Dedifferentiated amniotic fluid mesenchymal stem cell (primary cell): ENCODE data around the gene GUSB.
"Not testable (repeated sequence)": the region's sequence is repeated elsewhere in the genome, so short reads cannot be mapped to it uniquely, and the experiment has no call there.

Source experiments
- DNase-seq: peaks from one replicate; pipeline ENCODE4 v3.0.0-alpha.2; 2016; ENCODE audit errors: extremely low spot score

GUSB gene

DNA sequence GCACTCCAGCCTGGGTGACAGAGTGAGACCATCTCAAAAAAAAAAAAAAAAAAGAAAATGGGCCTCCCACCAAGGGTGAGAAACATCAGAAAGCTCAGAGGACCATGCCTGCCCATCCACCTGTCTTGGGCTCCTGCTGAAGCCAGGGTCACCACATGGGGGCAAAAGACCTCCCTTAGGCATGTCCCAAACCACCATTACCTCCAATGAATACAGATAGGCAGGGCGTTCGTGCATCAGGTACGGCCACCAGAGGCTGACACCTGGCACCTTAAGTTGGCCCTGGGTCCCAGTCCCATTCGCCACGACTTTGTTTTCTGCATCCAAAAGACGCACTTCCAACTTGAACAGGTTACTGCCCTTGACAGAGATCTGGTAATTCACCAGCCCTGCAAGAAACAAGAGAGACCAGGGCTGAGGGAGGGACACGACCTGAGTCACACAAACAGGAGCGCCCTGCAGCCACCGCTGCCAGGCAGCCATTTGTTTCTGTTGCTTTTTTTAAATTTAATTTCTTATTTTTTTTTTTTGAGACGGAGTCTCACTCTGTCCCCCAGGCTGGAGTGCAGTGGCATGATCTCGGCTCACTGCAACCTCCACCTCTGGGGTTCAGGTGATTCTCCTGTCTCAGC is 6.1 kb downstream of the GUSB start:
- DNase-seq = no peak

- DNase-seq = no peak
These were observed 7.1 kb downstream of the GUSB start for GRCh38 chr7:65974876-65975275.

GRCh38 chr7:65974191-65974801 is 7.7 kb downstream of the GUSB start:
- DNase-seq = no peak

GRCh38 chr7:65972976-65973375 is 9.0 kb downstream of the GUSB start:
- no peak for DNase-seq

DNA sequence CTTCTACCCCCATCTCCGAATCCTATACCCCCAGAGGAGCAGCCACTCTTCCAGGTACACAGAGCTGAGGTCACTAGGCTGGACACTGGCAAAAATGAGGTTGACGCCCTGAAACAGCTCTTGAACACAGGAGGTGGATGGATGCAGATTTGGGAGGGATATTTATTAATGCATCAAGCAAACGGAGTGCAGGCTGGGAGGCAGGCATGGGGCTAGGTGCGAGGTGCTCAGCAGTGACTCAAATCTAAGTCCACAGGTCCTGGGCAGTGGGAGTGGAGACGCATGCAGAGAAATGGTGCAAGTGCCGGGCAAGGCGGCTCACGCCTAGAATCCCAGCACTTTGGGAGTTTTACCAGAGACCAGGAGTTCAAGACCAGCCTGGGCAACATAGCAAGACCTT is 11.0 kb downstream of the GUSB start:
- DNase-seq = no peak

DNA sequence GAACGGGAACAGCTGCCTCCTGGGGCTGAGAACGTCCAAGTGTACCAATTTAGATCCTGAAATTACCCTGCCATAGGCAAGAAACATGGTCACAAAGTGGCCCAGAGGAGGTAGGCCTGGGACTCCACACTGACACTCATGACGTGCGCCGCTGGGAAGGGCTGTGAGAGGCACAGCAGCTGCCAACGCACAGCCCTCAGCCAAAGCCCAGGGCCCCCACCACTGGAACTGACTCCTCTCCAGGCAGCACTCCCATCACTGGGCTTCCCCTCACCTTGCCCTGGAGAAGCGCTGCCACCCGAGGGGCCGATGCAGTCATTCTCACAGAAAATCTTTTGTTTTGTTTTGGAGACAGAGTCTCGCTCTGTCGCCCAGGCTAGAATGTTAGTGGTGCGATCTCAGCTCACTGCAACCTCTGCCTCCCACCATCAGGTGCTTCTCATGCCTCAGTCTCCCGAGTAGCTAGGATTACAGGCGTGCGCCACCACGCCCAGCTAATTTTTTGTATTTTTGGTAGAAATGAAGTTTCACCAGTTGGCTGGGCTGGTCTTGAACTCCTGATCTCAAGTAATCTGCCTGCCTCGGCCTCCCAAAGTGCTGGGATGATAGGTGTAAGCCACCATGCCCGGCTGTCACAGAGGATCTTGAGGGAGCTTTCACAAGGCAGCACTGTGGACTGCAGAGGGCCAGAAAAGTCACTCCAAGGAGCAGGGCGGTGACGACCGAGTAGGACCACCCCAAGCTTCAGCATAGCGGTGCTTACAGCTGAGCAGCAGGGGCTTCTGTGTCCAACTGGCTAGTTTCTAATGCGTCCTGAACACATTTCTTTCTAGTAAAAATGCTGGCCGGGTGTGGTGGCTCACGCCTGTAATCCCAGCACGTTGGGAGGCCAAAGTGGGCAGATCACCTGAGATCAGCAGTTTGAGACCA is 13.5 kb downstream of the GUSB start:
- DNase-seq = no peak

DNA sequence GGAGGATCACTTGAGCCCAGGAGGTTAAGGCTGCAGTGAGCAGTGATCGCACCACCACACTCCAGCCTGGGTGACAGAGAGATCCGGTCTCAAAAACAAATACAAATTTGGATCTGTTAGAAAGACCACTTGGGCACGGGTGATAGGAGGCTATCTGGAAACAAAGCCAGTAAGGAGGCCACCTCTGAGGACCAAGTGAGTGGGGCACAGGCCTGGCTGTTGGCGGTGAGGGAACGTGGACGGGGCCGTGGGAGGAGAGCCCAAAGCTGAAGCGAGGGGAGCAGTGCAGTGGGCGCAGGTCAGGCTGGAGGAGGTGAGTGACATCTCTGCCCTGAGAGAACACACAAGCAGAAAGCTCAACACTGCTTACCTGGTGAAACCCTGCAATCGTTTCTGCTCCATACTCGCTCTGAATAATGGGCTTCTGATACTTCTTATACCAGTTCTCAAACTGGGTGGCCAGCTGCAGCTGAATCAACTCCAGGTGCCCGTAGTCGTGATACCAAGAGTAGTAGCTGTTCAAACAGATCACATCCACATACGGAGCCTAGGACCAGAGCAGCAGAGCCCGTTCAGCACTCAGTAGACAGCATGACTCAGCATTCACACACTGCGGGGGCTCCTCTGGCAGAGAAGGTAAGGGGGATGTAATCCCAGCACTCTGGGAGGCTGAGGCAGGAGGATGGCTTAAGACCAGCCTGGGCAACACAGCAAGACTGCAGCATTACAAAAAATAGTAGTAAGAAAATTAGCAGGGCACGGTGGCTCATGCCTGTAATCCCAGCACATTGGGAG is 14.5 kb downstream of the GUSB start:
- no peak for DNase-seq

DNA sequence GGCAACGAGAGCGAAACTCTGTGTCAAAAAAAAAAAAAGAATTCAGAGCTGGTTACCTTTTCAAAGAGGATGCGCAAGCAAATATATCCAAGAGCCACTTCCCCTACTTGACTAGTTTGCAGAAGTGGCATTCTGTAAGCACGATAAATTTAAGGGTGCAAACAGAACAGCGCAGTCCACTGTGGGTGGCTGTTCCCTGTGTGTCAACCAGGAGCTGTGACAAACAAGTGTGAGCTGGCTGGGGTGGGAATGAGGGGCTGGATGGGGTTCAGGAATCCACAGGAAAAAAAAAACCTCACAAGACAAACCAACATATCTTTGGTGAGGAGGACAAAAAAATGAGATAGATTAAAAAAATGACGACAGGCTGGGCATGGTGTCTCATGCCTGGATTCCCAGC is 15.9 kb downstream of the GUSB start:
- DNase-seq = no peak

DNA sequence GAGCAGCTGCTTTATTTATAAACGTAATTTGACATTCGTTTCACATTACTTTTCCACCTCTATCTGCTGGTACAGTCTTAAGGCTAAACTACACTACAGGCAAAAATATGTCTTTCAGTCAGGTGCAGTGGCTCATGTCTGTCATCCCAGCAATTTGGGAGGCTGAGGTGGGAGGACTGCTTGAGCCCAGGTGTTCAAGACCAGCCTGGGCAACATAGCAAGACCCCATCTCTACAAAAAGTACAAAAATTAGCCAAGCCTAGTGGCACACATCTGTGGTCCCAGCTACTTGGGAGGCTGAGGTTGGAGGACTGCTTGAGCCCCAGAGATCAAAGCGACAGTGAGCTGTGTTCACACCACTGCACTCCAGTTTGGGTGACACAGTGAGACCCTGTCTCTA is 17.3 kb downstream of the GUSB start:
- not testable (repeated sequence) for DNase-seq

DNA sequence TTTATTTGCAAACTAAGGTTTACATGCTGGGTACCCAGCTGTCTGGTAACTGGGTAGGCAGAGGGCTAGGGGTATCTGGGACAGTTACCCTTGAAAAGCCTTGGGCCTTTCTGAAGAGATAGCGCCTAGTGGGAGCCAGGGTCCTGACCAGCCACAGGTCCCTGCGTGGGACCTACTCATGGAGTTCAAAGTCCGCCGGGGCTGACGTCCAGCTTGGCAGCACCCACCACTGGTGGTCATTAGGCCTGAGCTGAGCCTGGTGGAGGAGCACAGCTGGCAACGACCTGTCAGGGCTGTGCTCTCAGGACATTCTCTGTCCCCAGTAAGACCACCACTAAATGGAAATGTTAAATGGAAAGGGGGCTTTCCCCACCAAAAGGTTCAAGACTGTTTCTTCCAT is 20.0 kb downstream of the GUSB start:
- DNase-seq = no peak

DNA sequence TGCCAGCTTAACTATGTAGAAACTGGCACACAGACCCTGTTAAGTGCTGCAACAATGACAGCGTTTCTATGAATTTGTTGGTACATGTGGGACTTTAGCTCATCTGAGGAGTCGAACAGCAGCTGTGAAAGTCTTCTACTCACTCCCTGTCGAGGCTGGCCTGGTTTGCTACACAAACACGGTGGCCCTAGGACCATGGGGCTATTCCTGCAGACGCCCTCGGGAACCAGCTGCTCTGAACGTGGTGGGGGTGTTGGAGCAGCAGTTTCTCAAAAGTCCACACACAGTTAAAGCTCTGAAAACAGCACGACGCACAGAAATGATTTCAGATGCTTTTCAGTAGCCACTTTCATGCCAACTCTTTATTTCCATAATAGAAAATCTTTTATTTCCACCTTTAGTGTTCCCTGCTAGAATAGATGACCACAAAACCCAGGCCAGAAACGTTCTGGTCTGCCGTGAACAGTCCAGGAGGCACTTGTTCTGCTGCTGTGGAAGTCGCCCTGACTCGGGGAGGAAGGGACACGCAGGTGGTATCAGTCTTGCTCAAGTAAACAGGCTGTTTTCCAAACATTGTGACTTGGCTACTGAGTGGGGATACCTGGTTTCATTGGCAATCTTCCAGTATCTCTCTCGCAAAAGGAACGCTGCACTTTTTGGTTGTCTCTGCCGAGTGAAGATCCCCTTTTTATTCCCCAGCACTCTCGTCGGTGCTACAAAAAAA is 21.5 kb downstream of the GUSB start:
- no peak for DNase-seq

- no peak for DNase-seq
These were observed 26.3 kb downstream of the GUSB start for GRCh38 chr7:65955718-65956117.

DNA sequence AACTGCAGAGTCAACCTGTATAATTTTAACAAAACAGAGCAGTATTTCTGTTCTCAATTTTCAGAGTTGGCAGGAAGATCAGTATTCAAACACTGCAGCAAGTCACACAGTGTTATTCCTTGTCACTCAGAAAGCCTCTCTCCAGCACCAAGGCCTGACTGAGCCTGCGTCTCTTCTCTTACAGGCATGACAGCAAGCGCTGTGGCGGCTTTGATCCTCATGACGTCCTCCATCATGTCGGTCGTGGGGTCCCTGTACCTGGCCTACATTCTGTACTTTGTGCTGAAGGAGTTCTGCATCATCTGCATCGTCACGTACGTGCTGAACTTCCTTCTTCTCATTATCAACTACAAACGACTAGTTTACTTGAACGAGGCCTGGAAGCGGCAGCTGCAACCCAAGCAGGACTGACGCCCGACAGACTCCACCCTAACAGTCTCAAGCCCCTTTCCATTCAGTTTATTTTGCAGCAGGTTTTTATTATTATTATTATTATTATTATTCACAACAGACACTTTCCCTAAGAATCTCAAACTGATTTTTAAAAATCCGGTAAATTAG is 28.0 kb downstream of the GUSB start:
- no peak for DNase-seq

- no peak for DNase-seq
These were observed 28.9 kb downstream of the GUSB start for GRCh38 chr7:65953001-65953720.

DNA sequence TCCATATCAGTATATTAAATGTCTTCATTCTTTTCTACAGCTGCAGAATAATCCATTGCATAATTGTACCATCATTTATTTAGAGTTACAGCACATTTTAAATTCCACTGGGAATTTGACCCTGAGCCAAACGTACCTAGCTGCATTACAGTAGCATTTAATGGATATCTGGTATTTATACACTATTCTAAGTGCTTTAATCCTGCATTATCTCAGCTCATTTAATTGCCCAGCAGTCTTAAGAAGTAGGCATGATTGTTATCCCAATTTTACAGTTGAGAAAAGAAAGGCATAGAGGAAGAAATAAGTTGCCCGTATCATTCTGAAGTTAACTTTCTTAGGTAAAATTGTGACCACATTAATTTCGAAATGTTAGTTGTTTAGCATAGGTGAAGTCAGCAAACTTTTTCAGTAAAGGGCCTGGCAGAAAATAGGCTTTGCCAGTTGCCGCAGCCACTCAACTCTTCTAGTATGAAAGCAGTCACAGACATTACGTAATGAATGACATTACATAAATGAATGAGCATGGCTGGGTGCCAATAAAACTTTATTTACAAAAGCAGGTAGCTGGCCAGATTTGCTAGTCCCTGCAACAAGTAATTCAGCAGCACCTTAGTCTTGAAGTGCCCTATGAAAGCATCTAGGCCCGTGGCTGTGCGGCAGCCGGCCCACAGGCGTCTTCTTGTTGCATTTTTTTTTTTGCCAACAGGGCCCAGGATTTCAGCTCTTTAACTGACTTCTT is 30.0 kb downstream of the GUSB start:
- no peak for DNase-seq

DNA sequence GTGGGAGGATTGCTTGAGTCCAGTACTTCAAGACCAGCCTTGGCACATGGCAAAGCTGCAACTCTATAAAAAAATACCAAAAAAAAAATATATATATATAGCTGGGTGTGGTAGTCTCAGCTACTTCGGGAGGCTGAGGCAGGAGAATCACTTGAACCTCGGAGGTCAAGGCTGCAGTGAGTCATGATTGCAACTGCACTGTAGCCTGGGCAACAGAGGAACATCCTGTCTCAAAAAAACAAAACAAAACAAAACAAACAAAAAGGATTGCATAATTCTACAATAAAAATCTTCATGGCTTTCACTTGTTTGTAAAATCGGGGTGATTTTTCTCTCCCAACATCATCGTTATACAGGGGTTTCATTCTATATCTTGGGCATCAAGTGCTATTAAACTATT is 35.1 kb downstream of the GUSB start:
- no peak for DNase-seq

GRCh38 chr7:65945787-65946186 is 36.2 kb downstream of the GUSB start:
- DNase-seq = not testable (repeated sequence)

DNA sequence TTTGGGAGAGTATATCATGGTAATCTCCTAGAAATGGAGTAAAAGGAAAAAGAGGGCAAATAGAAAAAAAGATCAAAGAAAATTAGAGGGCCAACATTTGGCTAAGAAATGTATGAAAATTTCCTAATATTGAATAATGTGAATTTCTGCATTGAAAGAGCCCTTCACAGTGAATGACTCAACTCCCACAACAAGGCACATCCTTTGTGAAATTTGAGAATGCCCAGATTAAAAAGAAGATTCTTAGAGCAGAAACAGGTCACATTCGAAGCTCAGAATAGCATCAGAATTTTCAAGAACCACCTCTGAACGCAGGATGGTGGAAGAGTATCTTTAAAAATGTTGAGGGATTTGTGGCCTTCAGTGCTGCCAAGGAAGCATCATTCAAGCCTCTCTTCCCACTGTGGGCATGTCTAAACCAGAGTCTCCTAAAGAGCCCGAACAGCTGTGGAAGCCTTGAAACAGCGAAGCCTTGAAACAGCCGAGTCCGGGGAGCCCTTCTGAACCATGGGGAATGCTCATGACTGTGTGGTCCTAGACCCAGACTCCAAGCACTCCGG is 43.6 kb downstream of the GUSB start:
- DNase-seq = no peak

DNA sequence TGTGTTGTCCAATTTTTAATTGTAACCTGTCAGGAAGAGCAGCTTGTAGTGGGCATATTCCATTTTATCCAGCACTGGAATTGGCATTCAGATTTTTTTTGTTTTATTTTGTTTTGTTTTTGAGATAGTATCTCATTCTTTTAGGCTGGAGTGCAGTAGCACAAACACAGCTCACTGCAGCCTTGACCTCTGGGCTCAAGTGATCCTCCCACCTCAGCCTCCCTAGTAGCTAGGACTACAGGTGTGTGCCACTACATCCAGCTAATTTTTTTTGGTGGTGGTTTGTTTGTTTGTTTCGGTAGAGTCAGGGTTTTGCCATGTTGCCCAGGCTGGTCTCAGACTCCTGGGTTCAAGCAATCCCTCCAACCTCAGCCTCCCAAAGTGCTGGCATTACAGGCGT is 44.7 kb downstream of the GUSB start:
- no peak for DNase-seq
